Stimulated activated CD4-positive, alpha-beta T cell treated with anti-CD3 and anti-CD28 coated beads, Interleukin-15, amount 100 ng/mL, for 48 hours (primary cell): ENCODE results near the gene VWA2.

Experiments used
- DNase-seq, 2 donors: peaks; one replicate each; pipeline ENCODE4 v3.0.0-alpha.2; 2020; ENCODE audit warnings: low read depth in 2 of 2

Gene VWA2

GRCh38 chr10:114297136-114297705 lies 58.2 kb downstream of the VWA2 start:
- no peak for DNase-seq

- no peak for DNase-seq
These were observed 61.1 kb downstream of the VWA2 start for GRCh38 chr10:114300036-114300645.

DNA sequence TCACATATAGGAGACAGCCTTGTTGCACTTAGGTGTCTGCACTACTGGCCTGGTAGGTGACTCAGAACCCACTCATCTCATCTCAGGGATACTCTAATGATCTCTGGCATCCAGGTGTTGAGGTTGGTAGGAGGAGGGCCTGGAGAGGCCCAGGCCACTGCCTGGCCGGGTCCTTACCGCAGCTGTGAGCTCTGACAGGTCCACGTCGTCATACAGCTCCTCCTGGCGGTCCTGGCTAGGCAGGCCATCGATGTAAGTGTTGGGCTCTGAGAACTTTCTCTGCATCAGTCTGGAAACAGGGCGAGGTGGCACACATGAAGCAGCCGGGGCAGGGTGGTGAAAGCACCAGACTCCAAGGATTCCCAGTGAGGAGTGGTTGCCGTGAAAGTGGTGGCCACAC lies 62.1 kb downstream of the VWA2 start:
- no peak for DNase-seq

- no peak for DNase-seq
These were observed 63.1 kb downstream of the VWA2 start for GRCh38 chr10:114301951-114302710.

DNA sequence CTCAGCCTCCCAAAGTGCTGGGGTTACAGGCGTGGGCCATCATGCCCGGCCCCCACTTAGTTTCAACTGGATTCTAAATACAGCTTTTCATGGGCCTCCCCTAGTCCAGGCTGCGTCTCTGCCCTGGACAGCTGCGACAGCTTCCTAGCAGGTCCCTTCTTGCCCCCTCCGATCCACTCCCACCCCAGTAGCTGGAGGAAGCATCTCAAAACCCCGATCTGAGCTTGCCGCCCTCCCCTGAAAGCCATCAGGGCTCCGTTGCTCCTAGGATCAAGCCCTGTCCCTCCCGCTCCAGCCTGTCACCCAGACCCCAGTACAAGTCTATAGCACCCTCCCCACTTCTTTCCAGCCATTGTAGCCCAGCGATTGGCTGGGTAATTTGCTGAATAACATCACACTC lies 64.5 kb downstream of the VWA2 start:
- no peak for DNase-seq

DNA sequence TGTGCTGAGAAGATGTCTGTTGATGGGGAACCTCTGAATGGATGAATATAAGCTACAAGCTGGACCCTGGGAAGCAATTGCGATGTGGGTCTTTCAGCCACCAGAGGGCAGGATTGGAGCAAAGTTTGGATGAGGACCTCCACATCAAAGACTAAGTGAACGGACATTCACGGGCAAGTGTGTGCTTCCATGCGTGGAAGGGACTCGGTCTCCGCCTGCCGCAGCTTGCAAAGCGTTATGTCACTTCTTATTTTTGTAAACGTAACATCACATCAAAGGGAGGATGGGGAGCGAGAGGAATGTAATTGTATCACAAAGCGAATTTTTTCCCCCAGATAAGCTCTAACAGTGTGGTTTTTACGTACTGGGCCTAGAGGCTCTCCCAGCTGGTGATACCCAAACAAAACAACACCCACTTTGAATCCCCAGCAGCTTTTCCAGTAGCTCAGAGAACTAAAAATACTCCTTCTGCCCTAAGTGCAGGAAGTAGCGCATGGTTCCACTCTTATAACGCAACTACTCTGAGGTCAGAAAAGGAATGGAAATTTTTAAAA lies 65.0 kb downstream of the VWA2 start:
- DNase-seq = peak; percentile 51 to 72

DNA sequence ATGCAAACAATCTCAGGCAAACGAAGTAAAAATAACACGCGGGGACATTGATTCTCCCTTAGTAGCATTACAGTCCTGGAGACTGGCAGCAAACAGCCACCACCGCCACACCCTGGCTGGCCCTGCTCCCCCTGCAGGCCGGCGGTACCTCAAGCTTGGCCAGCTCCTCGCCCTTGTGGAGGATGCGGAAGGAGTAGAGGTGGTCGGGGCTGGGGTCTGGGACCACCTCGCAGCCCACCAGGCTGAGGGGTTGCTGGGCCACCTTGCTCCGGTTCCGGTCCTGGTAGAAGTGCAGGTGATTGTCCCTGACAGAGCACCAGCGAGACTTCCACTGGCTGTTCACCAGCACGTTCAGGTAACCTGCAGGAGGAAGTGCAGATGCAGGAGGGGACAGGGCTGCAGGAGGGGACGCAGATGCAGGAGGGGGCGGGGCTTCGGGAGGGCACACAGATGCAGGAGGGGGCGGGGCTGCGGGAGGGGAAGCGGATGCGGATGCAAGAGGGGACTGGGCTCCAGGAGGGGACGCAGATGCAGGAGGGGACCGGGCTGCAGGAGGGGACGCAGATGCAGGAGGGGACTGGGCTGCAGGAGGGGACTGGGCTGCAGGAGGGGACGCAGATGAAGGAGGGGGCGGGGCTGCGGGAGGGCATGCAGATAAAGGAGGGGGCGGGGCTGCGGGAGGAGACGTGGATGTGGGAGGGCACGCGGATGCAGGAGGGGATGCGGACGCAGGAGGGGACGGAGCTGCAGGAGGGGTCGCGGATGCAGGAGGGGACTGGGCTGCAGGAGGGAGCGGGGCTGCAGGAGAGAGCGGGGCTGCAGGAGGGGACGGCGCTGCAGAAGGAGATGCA lies 65.7 kb downstream of the VWA2 start:
- DNase-seq = peak; percentile 38 to 54

- no peak for DNase-seq
These were observed 66.5 kb downstream of the VWA2 start for GRCh38 chr10:114305521-114305925.

DNA sequence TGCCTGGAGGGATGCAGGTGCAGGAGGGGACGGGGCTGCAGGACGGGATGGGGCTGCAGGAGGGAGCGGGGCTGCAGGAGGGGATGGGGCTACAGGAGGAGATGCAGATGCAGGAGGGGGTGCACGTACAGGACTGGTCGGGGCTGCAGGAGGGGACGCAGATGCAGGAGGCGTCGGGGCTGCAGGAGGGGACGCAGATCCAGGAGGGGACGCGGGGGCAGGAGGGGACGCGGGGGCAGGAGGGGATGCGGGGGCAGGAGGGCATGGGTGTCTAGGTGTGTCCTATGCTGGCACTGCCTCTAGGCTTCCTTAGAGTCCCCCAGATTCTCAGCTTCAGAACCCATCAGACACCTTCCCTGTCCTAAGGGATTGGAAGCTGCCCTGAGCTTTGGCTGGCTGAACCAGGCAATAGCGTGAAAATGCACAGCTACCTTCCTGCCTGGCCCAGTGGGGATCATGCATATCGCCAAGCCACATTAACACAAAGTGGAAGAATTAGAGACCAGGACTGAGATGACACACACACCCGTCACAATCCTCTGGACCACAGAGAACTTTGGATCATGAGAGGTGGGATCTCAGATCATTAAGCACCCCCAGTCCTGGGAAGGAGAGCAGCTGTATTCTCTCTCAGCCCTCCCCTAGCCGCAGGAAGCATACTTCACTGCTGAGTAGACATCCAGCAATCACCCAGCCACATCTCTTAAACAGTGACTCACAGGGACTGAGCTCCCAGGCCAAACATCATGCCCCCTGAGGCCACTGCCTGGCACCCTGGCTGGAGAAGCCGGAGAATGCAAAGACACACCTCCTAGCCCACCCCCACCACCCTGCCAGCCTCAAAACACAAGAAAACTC lies 67.3 kb downstream of the VWA2 start:
- no peak for DNase-seq

- DNase-seq = no peak
These were observed 68.7 kb downstream of the VWA2 start for GRCh38 chr10:114307731-114308130.

- no peak for DNase-seq
These were observed 69.7 kb downstream of the VWA2 start for GRCh38 chr10:114308531-114309363.

- no peak for DNase-seq
These were observed 70.3 kb downstream of the VWA2 start for GRCh38 chr10:114309364-114309651.

- no peak for DNase-seq
These were observed 71.3 kb downstream of the VWA2 start for GRCh38 chr10:114310346-114310745.

GRCh38 chr10:114311023-114311422 lies 72.0 kb downstream of the VWA2 start:
- DNase-seq = no peak

DNA sequence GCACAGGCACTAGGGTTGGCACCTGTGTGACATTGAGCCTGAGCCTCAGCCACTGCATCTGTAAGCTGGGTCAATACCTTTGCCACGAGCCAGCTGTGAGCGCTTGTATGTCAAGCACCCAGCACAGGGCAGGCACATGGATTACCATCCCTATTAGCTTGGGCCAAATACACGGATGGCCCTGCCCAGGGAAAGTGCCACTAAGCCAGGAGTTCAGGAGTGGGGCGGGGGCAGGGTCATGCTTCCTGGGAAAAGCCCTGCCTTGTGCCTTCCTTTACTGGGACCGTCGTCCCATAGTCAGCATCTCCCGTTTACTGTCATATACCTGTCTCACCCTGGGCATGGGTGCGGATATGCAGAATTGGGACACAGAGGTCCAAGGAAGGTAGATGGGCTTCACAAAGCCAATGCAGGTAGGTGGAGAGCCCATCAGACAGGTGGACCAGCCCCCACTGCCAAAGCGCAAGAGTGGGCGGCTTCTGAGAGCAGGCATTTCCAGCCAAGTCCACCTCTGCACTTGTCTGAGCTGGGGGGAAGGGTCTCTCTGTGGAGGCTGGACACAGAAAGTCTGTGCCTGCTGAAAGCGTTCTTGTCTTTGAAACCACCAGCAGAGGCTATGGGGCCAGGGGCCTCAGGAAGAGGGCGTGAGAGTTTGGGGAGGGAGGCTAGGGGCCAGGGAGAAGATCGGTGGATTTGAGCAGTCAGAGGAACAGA lies 72.6 kb downstream of the VWA2 start:
- DNase-seq = no peak

DNA sequence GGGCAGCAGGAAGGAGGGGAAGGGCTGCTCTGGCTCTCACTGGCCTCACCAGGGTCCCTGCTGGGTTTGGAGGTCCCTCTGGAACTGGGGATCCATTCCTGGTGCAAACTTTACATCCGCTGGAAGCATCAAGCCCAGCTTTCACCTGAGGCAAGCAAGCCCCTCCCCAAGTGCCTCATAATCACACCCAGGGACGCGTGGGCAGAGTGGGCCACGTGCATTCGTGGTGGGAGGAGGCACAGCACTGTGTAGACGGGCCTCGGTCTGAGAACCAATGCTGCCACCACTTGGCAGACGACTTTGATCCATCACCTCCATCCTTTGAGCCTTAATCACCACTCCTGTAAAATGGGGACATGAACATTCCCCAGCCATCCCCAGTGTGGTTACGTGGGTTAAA lies 74.1 kb downstream of the VWA2 start:
- no peak for DNase-seq

DNA sequence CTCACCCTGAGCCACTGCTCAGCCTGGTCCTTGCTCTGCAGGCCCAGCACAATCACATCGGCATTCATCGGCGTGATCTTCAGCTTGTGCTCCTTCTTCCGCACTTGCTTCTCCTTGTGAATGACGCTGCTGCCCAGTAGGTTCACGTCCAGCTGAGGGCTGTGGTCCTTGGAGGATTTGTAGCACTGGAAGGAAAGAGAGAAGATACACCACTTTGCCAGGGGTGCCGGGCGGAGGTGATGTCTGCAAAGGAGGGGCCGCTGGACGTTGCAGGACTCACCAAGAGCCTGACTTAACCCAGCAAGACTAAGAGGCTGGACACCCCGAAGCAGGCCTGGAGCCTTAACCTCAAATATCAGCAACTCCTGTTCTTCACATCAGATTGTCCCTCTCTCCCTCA lies 74.8 kb downstream of the VWA2 start:
- no peak for DNase-seq

DNA sequence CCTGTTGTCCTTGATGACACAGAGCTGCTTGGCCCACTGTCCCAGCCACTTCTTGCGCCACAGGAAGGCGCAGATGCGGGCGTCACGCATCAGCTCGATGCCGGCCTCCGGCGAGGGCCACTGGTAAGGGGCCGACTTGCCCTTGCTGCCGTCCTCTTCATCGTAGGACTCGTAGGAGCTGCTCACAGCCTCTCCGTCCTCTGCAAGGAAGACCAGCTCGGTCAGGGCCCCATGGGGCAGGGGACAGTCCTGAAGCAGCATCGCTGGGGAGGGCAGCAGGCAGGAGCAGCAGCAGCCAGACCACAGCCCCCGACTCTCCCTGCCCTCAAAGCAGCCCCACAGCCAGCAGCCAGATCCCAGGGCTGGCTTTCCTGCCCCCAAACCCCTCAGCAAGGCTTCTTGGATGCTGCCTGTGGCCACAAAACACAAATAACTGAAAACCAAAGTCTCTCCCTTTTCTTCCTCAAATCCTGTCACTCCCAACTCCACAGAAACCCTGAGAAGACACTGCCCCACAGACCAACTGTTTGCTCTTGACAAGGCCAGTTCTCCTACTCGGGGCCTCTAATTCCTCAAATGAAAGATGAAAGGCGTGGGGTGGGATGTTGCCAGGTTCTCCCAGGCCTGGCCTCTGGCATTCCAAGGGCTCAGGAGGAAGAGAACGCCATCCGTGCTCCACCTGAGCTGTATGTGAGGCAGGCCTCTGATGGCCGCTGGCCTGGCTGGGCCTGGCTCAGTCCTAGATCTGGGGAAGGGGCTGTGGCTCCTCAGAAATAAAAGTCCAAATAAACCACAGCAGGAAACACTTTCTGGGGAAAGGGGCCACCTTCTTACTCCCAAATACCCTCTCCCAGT lies 76.7 kb downstream of the VWA2 start:
- no peak for DNase-seq

GRCh38 chr10:114316744-114317143 lies 77.7 kb downstream of the VWA2 start:
- DNase-seq = no peak
